Measurements from ENCODE around the gene FLRT3. TPM values are rescaled to one million over a fixed set of nuclear protein-coding genes. Genes with fewer than 3 reads are reported as not detected.

The FLRT3 gene
- total RNA-seq, 1 experiment from 2014 or later: 2.1 TPM

DNA sequence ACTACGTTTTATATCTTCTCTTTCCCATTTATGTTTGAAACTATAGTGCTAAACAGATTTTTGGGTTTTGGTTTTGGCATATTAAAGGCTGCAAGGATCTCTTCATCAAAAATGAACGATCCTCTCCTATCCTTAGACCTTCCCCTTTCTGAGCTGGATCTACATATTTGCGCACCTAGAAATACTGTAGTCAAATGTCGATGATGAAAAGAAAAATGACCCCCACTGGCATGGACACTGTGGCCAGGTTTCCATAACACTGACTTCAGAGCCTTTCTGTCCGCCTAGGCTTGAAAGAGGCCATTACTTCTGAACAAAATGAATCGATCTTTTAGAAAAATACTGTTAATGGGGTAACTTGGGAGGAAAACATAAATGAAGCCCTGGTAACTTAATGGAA, 5.8 kb downstream of the FLRT3 start:
- no peak overlapping the region for H4K8ac ChIP-seq (replicated peaks; ENCODE audit: insufficient read length, low read depth, low read length)
- no peak overlapping the region for H3K23ac ChIP-seq (ENCODE audit: insufficient read length, low read depth, low read length)
- no peaks in the 10 kb centered on the region for H3K27me3 ChIP-seq (ENCODE audit: insufficient read depth, low read length)
- no peaks in the 10 kb centered on the region; a peak in 1 of 5 replicates for H3K9me3 Mint-ChIP-seq
- H4K91ac ChIP-seq (ENCODE audit: insufficient read length, low read depth, low read length): no peak overlapping the region
- no peak overlapping the region for H4K5ac ChIP-seq (ENCODE audit: insufficient read length, low read depth, low read length)
- H3K4me1 Mint-ChIP-seq: peaks cover 40 to 41% of the 10 kb centered on the region in 2 experiments
- no peak overlapping the region for H3K27ac Mint-ChIP-seq
- no CpG with 5 or more reads among the region's 6 CpGs for WGBS (ENCODE audit: extremely low coverage, insufficient read length, low lambda C conversion rate)
- H2BK12ac ChIP-seq (ENCODE audit: insufficient read length, low read depth, low read length): no peak overlapping the region
- H3T11ph ChIP-seq (ENCODE audit: low read length): no peak overlapping the region
- no peak overlapping the region for H2AFZ ChIP-seq (ENCODE audit: low read length)
- no peaks in the 10 kb centered on the region for H4K20me1 ChIP-seq (ENCODE audit: control insufficient read depth, insufficient read depth, insufficient read length)
- no peak overlapping the region for H2BK20ac ChIP-seq (ENCODE audit: low read depth, low read length, poor library complexity, severe bottlenecking)
- no peak overlapping the region for H3K4me3 Mint-ChIP-seq
- H3K79me1 ChIP-seq (ENCODE audit: insufficient read depth, low read depth, low read length, poor library complexity, severe bottlenecking): no peaks in the 10 kb centered on the region
- H3K79me2 ChIP-seq (ENCODE audit: insufficient read depth, low read length): no peaks in the 10 kb centered on the region
- no peaks in the 10 kb centered on the region; the same call in 1 of the 2 replicates for H3K27me3 Mint-ChIP-seq (ENCODE audit: low read depth)
- H2BK5ac ChIP-seq (ENCODE audit: insufficient read length, low read length): no peak overlapping the region
- H3K14ac ChIP-seq (ENCODE audit: insufficient read depth, low read length): no peak overlapping the region
- no peak overlapping the region for H3K56ac ChIP-seq (ENCODE audit: insufficient read length, low read depth, low read length)
- TF ChIP-seq, protein P1, sequence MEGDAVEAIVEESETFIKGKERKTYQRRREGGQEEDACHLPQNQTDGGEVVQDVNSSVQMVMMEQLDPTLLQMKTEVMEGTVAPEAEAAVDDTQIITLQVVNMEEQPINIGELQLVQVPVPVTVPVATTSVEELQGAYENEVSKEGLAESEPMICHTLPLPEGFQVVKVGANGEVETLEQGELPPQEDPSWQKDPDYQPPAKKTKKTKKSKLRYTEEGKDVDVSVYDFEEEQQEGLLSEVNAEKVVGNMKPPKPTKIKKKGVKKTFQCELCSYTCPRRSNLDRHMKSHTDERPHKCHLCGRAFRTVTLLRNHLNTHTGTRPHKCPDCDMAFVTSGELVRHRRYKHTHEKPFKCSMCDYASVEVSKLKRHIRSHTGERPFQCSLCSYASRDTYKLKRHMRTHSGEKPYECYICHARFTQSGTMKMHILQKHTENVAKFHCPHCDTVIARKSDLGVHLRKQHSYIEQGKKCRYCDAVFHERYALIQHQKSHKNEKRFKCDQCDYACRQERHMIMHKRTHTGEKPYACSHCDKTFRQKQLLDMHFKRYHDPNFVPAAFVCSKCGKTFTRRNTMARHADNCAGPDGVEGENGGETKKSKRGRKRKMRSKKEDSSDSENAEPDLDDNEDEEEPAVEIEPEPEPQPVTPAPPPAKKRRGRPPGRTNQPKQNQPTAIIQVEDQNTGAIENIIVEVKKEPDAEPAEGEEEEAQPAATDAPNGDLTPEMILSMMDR (conservative IDR thresholded peaks at IDR 0.05): no peak
- H3K36me3 Mint-ChIP-seq (ENCODE audit: insufficient read depth in 1 of 3, low read depth in 3 of 3): no peaks in the 10 kb centered on the region
- H2BK120ac ChIP-seq (ENCODE audit: low read depth, low read length, poor library complexity, severe bottlenecking): no peak overlapping the region
- H3K9me3 ChIP-seq (ENCODE audit: control insufficient read depth, low read depth, low read length): no peaks in the 10 kb centered on the region
- H3K23me2 ChIP-seq (ENCODE audit: insufficient read length, low read depth, low read length, poor library complexity, severe bottlenecking): no peaks in the 10 kb centered on the region
- no peak overlapping the region for H3K18ac ChIP-seq (ENCODE audit: insufficient read length, low read depth, low read length)
- H3K4me1 ChIP-seq (ENCODE audit: insufficient read depth, low read length): 0 out of 2 replicates have a peak, but pooled peaks cover 4% of the 10 kb centered on the region
- H3K4me2 ChIP-seq (ENCODE audit: insufficient read depth, insufficient read length, low read length): no peak overlapping the region
- no peak for DNase-seq
- no peak overlapping the region for H2BK15ac ChIP-seq (ENCODE audit: low read depth, low read length)
- H2AK5ac ChIP-seq (ENCODE audit: insufficient read length, low read length): no peak overlapping the region
- no peak overlapping the region for H3K9ac ChIP-seq (ENCODE audit: extremely low read depth, insufficient read length, low read length)
- no peak overlapping the region for H3K27ac ChIP-seq (ENCODE audit: insufficient read length, low read depth, low read length)
- no peak overlapping the region for H3K4ac ChIP-seq (ENCODE audit: low read depth, low read length)
